DMS153 (cell line): ENCODE results near the gene KDM7A.
A peak's percentile ranks its signal among the peaks of the same experiment; 100 is the strongest.

Source experiments
- DNase-seq: peaks from one replicate; lab custom pipeline; 2025; lab: John Stamatoyannopoulos, UW

Gene KDM7A

DNA sequence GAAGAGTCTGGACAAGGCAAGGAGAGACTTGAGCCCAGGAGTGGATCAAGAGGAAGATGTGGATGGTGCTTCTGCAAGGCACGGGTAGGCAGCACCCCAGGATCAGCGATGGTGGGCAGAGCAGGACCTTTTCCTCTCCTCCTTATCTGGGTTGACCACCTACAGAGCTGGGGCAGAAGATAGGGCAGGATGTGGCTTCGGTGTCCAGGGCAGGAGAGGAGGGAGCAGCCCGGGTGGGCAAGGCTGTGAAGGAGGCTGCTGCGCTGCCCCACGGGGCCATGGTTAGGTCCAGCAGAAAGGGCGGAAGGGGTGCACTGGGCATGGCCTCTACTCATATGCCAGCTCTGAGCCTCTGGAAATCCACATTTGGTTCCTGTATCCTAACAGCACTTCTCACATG lies 94.0 kb downstream of the KDM7A start:
- no peak for DNase-seq

DNA sequence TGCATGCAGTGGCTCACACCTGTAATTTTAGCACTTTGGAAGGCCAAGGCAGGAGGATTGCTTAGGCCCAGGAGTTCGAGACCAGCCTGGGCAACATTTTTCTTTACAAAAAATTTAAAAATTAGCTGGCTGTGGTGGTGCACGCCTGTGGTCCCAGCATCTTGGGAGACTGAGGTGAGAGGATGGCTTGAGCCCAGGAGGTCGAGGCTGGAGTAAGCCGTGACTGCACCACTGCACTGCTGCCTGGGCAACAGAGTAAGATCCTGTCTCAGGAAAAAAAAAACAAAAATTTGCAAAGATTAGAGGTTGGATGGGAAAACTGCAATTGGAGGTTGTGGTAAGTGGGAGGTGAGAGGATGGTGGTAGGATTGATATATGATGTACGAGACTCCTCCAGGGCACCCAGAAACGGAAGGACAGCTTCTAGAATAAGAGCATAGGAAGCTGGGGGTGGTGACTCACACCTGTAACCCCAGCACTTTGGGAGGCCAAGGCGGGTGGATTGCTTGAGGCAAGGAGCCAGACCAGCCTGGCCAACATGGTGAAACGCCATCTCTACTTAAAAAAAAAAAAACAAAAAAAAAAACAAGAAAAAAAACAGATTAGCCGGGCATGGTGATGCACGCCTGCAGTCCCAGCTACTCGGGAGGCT lies 94.9 kb downstream of the KDM7A start:
- no peak for DNase-seq

DNA sequence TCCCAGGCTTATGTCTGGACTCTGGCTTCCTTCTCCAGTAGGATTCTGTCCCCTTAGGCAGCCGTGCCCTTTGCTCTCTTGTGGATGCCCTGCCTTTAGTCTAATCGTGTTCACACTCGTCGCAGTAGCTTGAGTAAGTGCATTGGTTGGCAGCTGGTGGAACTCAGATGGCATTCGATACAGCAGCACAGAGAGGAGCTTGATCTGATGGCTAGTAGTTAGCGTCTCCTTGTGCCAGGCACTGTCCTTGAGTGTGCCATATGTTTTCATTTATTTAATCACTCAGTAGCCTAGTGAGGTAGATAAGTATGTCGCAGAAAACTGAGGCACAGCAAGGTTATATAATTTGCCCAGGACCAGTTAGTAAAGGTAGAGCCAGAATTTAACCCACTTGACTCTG lies 95.9 kb downstream of the KDM7A start:
- DNase-seq: no peak

DNA sequence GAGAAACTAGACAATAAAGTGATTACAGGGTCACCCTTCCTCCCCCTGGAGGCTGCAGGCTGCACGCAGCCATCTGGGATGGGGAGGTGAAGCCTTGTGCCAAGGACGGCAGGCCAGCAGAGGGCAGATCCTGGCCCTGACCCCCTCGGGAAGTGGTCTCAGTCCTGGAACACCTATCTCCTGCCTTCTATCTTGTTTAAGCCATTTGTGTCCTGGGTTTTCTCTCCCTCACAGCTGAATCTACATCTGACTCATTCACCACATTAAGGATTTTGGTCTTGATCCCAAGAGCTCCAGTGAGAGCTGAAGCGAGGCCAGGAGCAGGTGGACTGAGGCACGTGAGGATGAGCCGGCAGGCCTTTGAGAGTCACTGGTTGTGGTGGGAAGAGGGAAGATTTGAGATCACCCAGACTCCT lies 97.7 kb downstream of the KDM7A start:
- peak; percentile 28 for DNase-seq

DNA sequence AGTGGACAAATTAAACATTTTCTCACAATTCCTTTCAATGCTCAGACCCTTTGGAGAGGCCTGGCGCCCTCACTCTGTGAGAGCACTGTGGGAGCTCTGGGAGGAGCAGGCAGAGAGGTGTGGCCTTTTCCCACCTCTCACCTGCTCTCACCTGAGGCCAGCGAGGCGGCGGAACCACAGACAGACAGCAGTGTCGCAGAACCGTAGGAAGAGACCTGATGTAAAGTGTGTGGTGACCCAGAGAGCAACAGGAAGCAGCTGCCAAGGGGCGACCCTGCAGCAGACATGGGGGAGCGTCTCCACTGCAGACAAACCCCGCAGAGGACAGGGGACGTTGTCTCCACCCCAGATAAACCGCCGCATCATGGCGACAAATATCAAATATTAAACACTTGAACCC lies 98.4 kb downstream of the KDM7A start:
- DNase-seq: peak; percentile 47

DNA sequence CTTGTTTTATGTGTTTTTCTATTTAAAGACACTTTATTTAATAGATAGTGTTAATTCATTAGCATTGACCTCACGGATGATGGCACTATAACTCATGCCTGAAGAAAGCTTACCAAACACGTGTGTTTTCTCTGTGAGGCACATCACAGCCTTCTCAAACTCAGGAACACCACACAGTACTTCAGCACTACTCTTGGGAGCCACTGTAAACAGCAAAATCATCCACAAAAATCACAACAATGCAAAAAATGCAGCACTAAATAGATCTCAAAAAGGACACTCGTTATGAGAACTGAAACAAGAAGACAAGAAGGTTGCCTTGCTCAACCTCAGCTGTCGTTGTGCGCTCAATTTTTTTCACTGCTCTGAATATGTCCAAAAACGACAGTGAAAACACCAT lies 102.0 kb downstream of the KDM7A start:
- no peak for DNase-seq

DNA sequence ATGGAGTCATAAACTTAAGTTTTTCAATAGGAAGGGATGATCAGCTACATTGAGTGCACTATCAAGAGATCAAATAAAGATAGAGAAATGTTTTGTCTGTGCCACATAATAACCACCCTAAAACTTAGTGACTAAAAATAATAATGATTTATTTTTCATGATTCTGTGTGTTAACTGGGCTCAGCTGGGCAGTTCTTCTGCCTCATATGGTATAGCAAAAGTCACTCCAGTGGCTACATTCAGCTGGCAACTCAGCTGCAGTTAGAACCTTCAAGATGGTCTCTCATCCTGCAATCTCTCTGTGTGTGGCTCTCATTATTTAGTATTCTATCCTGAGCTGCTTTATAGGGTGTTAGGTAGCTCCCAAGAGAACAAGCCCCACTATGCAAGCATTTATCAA lies 106.2 kb downstream of the KDM7A start:
- DNase-seq: no peak

DNA sequence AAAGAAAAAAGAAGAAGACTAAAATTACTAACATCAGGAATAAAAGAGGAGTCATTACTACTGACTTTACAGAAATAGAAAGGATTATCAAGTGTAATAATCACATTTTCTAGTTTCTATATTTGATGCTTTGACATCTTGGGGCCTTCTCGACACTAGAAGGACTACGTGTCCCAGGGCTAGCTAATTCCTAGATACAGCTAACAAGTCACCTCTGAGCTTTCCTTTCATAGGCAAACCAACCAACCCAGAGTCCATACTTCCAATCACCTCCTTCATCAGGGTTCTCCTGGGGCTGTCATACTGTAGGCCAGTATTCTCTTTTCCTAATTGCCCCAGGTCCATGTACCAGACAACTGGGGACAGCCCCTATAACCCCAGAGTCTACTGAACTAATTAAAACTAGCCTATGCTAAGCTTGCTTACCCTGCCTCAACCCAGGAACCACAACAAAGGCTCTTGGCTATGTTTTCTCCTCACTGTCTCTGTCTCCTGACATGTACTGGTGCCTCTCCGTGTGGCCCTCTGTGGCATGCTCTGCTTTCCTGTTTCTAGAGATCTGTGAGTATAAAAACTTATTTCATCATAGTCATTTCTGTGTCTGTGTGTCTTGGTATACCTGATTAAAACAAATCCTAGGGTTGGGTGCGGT lies 107.4 kb downstream of the KDM7A start:
- no peak for DNase-seq

DNA sequence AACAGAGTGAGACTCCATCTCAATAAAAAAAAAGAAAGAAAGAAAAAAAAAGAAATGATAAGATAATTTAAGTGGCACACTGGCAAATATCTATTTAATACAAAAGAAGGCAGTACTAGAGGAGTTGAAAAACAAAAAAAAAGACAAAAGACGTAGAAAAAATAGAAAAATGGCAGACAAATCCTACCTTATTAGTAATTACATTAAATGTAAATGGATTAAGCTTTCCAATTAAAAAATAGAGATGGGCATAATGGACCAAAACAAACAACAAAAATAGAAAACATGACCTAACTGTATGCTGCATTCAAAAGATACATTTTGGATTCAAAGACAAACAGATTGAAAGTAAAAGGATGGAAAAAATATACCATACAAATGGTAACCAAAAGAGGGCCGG lies 108.8 kb downstream of the KDM7A start:
- DNase-seq: no peak

DNA sequence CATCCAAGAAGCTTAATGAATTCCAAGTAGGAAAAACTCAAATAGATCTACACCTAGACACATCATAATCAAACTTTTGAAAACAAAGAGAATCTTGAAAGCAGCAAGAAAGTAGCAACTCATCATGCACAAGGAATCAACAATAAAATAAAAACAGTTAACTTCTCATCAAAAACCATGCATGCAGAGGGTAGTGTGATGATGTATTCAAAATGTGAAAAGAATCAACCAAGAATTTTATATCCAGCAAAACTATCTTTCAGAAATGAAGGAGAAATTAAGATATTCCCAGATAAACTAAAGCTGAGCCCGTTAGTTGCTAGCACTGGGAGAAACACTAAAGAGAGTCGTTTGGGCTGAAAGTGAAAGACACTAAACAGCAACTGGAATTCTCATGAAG lies 109.7 kb downstream of the KDM7A start:
- DNase-seq: no peak

DNA sequence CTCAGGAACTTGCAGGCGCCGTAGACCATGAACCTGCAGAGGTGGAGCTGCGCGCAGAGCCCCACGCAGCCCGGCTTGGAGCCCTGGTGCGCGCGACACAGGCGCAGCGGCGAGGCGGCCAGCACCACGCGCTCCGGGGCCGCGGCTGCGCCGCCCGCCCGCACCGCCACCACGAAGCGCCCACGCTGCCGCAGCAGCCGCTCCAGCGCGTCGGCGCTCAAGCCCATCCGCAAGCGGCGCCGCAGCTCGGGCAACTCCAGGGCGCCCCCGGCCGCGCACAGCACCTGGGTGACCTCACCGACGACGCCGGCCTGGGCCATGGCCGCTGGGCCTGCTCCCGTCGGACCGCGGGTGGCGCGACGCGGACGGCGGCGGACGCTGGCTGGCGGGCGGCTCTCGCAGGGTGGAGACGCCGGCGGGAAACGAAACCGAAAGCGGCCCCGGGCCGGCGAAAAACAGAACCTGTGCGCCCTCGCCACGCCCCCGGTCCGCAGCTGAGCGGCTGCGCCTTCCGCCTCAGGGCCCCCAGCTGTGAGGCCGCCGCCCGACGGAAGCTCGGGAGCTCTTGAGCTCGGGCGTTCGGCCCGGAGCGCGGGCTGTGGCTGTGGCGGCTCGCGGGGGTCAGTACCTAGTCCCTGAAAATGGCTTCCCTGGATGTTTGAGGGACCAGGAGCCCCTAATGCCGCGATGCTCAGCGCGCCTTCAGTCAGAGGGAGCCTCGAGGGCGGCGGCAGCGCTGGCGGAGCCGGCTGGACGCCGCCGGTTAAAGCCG lies 114.1 kb downstream of the KDM7A start, which contains the start of gene PARP12:
Gene PARP12, minus strand, starts transcription at position 424 of the 772 bp plus-strand sequence. Its CDS starts 104 bp downstream, at position 320.
- DNase-seq: peak; percentile 74

DNA sequence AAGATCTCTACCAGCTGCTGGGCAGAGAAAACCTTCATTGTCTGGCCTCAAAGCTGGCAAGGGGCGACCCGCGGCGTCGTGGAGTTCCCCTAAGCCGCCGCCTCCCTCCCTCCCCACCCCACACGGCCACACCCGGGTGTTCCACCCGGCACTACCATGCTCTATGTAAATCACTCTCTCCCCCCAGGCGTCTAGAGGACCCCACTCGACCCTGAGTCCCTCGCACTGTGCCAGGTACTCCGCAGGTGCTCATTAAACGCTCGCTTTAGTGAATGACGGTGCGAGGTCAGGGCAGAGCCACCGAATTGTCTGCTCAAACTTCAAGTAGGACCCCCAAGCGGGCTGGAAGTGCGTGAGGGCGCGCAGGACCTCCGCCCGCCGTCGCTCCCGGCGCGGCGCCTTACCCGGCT lies 114.7 kb downstream of the KDM7A start:
- DNase-seq: no peak

DNA sequence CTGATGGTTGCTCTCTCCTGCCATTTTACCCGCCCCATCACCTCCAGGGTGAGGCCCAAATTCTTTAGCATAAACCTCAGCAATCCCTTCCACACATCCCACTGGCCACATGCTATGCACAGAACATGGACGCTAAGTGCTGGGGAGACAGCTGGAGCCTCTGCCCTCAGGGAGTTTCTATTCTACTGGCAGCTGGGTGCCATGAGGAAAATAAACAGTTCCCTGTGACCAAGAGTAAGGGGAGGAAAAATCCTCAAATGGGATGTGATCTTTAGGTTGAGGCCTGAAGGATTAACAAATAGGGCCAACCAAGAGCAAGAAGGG lies 115.2 kb downstream of the KDM7A start:
- DNase-seq: no peak

DNA sequence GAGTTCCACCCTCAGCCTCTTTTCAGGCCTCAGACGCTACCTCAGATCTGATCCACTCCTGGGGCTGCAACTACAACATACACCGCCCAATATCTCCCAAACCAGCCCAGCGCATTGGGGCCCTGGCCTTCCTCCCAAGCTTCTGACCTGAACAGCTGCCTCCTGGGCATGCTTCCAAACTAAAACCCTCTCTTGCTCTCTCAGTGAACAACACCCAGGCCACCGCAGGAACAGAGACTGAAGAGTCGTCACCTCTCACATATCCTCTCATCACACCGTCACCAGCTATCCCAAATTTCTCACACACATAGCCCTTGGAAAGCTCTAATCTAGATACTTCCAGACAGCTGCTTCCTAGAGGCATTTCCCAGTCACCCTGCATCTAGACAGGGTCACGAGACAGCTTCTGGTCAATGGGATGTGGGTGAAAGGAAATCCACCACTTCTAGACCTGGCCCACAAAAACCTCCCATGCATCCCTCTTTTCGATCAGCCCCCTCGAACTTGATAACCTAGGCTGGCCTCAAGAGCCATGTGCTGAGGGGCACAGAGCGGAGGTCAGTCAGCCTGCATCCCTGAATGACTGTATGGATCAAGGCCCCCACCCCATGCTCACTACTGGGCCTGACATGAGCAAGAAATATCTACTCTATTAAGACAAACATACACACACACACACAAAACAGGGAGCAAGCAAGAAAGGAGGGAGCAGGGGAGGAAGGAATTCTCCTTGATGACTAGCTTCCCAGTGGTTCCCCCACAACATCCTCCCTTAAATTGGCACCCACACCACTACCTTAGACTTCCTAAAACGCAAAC lies 115.8 kb downstream of the KDM7A start:
- DNase-seq: peak; percentile 48

DNA sequence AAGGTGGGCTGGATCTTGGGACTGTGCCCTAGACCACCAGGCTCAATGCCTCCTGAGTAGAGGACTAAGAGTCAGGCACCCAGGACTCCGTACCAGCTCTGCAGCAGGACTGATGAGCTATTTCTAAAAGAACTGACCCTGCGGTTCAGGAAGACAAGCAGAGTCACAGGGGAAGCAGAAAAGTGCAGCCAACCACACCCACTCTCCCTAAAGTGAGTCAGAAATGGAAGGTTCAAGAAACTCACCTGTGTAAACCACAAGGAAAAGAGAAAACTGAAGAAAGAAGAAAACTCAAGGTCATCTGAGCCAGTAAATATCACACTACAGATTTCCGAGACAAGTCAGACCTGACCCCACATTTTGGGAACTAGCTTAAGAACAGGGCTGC lies 116.5 kb downstream of the KDM7A start:
- no peak for DNase-seq

DNA sequence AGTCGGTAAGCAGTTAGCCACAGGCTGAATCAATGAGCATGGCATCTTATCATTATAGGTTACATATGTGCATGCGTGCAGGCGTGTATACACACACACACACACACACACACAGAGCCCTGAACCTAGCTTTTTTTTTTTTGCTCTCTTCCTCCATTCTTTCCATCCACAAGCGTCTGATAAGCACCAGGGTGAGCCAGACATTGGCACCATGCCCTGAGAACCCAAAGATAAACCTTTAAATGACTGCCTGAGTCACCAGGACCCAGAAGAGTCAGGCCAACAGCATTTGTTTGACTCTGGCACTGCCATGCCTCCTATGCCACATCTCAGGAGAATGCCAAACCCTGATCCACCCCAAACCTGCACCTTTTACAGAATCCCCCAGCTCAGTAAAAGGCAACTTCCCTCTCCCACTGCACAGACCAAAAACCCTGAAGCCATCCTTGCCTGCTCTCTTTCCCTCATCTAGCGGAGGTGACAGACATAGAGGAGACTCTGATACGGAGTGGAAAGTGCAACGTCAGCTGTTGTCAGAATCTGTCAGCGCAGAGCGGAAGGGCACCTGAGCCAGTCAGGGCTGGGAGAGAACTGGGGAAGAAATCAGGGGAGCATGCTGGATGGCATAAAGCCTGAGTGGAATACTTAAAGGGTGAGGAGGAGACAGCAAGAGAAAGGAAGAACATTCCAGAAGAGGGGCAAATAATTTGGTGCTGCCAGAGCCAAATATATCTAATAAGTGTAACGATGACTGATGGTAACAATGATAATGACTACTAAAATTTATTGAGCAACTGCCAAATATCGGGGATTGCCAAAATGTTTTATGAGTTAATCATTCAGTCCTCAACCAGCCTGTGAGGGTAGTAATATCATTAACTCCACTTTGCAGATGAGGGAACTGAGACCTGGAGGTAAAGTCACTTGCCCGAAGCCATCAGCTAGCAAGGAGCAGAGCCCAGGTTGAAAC lies 117.2 kb downstream of the KDM7A start:
- peak; percentile 63 for DNase-seq

DNA sequence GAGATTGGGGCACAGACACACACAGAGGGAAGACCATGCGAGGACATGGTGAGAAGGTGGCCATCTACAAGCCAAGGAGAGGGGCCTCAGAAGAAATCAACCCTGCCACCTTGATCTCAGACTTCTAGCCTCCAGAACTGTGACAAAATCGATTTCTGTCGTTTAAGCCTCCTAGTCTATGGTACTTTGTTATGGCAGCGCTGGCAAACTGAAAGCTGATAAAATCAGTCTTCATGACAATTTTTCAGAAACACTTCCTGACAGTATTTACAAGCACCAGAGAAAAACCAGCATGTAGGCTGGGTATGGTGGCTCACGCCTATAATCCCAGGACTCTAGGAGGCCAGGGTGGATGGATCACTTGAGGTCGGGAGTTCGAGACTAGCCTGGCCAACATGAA lies 118.3 kb downstream of the KDM7A start:
- no peak for DNase-seq

DNA sequence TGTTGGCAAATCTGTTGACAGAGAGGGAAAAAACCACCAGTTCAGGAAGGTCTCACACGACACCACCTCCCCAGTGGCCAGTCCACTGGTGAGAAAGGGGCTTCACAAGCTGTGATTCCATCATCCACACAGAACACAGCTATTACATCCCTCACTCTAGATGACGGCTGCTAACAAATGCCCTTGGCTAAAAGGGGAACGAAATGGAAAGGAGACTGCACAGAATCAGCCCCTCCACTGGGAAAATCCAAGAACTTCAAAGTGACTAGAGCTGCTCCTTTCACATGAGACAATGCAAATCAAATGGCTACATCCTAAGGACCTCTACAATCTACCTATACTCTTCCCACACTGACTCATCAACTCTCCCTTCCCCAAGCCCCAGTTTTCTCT lies 119.6 kb downstream of the KDM7A start:
- no peak for DNase-seq

DNA sequence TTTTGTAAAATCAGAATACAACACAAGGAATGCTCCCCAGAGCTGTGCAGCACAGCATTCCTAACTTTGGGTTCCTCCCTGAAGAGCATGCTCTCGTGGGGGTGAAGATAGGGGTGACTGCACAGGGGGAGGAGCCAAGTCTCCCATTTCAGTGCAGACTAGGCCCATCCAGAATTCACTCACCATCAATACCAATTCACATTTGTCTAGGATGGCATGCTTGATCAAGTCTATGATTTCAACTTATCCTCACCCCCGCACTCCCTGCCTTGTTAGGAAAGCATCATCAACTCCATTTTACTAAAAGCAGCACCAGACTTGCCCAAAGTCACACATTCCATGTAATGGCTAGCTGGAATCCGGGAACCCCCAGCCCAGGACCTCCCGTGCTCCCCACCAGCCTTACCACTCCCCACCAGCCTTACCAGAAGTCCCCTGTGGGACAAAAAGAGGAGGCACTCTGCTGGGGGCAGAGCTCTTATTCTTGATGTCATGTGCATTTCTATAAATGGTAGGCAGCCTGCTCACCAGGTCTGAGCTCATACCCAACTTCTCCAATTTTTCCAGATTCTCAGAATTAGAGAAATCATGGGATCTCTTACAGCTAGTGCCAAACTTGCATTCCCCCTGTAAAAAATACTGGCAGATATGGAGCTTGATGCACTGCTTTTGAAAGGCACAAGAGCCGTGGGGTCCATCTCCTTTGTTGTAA lies 120.2 kb downstream of the KDM7A start:
- no peak for DNase-seq

DNA sequence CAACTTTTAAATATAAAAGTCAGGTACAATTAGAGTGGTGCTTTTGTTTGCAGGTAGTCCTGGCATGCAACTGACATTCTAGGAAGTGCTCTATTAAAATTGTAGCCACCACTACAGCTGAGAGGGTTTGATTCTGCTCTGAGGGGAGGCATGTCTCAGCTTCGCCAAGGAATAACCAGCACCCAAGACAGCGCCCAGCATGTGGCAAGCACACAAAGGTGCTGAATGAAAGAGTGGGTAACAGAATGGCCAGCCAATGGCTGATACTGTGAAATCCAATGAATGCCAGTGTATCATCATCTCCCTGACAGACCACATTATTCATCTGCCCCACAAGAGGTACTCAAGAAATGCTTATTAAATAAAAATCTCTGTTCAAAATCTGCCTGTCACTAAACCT lies 121.0 kb downstream of the KDM7A start:
- no peak for DNase-seq

DNA sequence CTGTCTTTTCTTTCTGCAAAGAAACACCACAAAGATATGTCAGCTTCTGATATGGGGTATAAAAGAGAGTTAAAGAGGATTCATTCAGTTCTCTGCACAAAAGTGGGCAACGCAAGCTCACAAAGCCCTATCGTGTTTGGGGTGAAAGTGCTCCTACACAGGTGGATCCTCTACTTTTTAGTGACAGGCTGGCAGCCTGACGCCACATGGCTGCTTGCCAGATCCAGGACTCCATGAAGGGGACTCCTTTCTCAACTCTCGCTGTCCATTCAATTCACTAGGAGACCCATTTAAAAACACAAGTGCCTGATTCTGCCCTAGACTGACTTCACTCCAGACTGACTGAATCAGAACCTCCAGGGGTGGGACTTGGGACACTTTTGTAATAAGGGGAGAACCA lies 122.0 kb downstream of the KDM7A start:
- no peak for DNase-seq
